ENCODE results near the gene BLOC1S6.

The BLOC1S6 gene

DNA sequence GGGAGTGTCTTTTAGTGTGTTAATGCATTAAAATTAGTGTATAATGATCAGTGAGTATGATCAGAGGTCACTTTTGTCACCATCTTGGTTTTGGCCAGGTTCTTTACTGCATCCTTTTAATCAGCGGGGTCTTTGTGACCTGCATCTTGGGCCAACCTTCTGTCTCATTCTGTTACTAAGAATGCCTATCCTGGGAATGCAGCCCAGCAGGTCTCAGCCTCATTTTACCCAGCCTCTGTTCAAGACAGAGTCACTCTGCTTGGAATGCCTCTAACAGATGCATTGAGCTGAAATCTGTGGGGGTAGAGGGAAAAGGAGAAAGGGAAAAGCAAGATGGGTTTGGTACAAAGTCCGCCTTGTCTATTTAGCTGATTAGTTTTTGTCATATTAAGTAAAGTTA, 5.3 kb upstream of the BLOC1S6 start:
- ATAC-seq (no peak), DNase-seq (no peak)
- Mint-ChIP-seq H3K4me1 (peaks cover 18% of the 10 kb centered on the region), H3K27ac (no peak overlapping the region), H3K4me3 (no peak overlapping the region), H3K9me3 (no peaks in the 10 kb centered on the region), H3K36me3 (ENCODE audit: low read depth) (peaks cover under 1% of the 10 kb centered on the region), H3K27me3 (peaks cover 2% of the 10 kb centered on the region)

DNA sequence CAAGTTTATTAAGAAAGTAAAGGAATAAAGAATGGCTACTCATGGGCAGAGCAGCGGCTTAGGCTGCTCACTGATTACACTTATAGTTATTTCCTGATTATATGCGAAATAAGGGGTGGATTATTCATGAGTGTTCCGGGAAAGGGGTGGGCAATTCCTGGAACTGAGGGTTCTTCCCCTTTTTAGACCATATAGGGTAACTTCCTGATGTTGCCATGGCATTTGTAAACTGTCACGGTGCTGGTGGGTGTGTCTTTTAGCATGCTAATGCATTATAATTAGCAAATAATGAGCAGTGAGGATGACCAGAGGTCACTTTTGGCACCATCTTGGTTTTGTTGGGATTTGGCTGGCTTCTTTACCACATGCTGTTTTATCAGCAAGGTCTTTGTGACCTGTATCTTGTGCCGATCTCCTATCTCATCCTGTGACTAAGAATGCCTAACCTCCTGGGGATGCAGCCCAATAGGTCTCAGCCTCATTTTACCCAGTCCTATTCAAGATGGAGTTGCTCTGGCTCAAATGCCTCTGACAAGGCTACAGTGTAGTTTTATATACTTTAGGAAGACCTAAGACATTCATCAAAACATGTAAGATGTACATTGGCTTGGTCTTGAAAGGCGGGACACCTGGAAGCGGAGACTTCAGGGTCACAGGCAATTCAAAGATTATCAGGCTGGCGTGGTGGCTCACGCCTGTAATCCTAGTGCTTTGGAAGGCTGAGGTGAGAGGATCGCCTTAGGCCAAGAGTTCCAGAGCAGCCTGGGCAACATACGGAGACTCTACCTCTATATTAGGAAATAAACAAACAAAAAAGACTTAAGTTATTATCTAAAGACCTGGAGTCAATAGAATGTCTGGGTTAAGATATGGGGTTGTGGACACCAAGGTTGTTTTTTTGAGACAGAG, 3.2 kb upstream of the BLOC1S6 start:
- Mint-ChIP-seq H3K4me1 (peaks cover 32% of the 10 kb centered on the region), H3K27ac (no peak overlapping the region), H3K36me3 (ENCODE audit: low read depth) (peaks cover 6% of the 10 kb centered on the region), H3K9me3 (no peaks in the 10 kb centered on the region), H3K4me3 (no peak overlapping the region), H3K27me3 (peaks cover 2% of the 10 kb centered on the region)
- DNase-seq (peak; percentile 21), ATAC-seq (no peak)

DNA sequence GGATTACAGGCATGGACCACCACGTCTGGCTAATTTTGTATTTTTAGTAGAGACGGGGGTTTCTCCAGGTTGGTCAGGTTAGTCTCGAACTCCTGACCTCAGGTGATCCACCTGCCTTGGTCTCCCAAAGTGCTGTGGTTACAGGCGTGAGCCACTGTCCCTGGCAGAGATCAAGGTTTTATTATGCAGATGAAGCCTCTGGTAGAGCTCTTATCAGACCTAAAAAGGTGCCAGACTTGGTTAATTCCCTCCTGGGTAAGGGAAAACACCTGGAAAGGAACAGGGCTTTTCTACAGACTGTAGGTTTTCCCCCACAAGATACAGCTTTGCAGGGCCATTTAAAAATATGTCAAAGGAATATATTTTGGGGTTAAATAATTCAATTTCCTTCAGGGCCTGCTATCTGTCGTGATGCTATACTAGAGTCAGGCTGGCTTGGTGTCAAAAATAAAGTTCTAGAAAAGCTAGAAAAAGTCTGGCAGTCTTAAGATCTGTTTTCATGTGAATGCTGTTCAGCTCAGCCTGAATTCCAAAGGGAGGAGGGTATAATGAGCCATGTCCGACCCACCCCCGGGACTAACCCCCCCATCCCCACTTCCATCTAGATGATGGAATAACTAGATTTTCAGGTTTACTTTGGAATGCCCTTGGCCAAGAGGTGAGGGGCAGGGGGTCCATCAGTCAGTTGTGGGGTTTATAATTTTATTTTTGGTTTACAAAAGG, 1.9 kb upstream of the BLOC1S6 start:
- Mint-ChIP-seq H3K9me3 (no peaks in the 10 kb centered on the region), H3K4me1 (peaks cover 39% of the 10 kb centered on the region), H3K4me3 (peak overlapping the region; percentile 97), H3K27ac (no peak overlapping the region), H3K27me3 (no peaks in the 10 kb centered on the region), H3K36me3 (ENCODE audit: low read depth) (peaks cover 6% of the 10 kb centered on the region)
- DNase-seq (no peak), ATAC-seq (no peak)

DNA sequence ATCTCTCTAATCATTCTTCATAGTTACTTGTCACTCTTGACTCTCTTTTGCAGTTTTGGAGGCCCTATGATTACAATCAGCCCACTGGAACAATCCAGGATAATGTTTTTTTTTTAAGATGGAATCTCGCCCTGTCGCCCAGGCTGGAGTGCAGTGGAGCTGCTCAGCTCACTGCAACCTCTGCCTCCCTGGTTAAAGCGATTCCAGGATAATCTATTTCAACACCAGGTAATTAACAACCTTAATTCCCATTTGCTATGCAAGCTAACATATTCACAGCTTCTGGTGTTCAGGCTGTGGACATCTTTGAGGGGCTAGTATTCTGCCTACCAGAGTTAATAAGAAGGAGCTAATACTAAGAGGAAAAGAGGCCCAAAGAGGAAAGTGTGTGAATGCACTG, 1.1 kb upstream of the BLOC1S6 start:
- Mint-ChIP-seq H3K9me3 (no peaks in the 10 kb centered on the region), H3K36me3 (ENCODE audit: low read depth) (peaks cover 6% of the 10 kb centered on the region)
- no peak for ATAC-seq

DNA sequence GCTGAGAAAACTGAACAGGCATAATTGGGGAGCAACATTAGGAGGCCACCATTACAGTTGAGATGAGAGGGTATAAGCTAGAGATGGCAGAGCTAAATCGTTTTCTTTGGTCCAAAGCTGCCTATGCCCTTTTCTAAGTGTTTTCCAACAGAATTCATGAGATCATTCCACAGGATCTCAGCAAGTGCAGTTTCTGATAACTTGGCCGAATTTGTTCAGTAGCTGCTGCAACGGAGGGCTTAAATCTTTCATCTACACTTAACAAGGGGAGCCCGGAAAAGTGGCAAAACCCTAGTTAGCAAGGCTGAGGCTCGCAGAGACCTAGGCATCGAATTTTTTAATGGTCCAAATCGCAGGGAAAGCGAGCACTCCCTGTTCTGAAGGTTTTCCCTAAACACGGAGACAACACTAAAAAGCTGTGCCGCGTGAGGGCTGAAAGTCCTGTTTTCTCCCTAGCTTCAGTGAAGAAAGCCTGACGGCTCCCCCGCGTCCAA, 531 bp upstream of the BLOC1S6 start:
- DNase-seq (no peak), ATAC-seq (no peak)
- peak overlapping the region; percentile 100 for H3K27ac Mint-ChIP-seq
- H3K9me3 Mint-ChIP-seq, result no peaks in the 10 kb centered on the region
- peaks cover 6% of the 10 kb centered on the region for H3K36me3 Mint-ChIP-seq (ENCODE audit: low read depth)
- H3K27me3 Mint-ChIP-seq, result no peaks in the 10 kb centered on the region
- peak overlapping the region; percentile 97 for H3K4me3 Mint-ChIP-seq
- H3K4me1 Mint-ChIP-seq, result peaks cover 46% of the 10 kb centered on the region

More for the DNA sequence above, 1.1 kb upstream of the BLOC1S6 start:
- DNase-seq, result no peak
- Mint-ChIP-seq H3K4me1 (peaks cover 43% of the 10 kb centered on the region), H3K4me3 (peak overlapping the region; percentile 97), H3K27ac (peak overlapping the region; percentile 100), H3K27me3 (no peaks in the 10 kb centered on the region)

DNA sequence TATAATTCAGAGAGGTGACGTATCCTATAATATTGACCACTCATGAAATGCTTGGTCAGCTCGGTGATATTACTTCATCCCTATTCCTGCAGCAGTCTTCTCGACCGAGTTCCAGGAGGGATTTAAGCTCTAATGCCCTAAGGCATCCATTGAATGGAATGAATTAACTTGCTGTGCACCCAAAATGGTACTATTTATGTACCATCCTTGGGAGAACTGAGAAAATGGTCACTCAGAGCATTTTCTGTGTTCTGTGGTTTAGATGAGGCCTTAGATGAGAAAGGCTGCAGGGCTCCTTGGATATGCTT, 638 bp downstream of the BLOC1S6 start:
- peaks cover 53% of the 10 kb centered on the region for H3K4me1 Mint-ChIP-seq

DNA sequence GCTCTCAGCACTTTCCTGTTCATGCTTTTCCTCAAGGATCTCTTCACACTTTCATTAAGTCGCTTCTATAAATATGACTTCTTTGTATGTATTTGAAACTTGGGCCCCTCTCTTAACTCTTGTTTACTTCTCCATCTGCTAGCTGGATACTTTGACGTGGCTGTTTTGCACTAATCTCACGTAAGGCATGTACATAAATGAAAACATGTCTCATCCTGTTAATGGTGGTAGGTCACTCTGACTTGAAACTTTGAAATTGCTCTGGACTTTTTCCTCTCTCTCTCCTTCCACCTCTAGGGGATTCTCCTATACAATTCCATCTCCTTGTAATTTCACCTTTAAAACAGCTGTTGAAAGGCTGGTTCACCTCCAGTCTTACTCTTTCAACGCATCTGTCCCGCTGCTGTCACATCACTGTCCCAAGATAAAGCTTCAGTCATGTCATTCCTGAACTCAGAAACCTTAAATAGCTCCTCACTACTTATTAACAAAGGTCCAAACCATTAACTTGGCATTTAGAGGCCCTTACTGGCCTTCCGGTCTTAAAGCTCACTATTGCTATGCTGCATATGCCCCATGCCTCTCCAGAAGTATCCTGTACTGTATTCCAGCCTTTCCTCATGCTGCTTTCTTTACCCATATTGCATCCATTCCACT, 1.2 kb downstream of the BLOC1S6 start:
- Mint-ChIP-seq H3K9me3 (no peaks in the 10 kb centered on the region), H3K27ac (peak overlapping the region; percentile 100), H3K36me3 (ENCODE audit: low read depth) (peaks cover 7% of the 10 kb centered on the region), H3K27me3 (no peaks in the 10 kb centered on the region), H3K4me1 (peaks cover 53% of the 10 kb centered on the region), H3K4me3 (peak overlapping the region; percentile 97)
- DNase-seq, result no peak
- ATAC-seq, result no peak

More for the DNA sequence above, 638 bp downstream of the BLOC1S6 start:
- H3K27ac Mint-ChIP-seq, result peak overlapping the region; percentile 100
- DNase-seq (no peak), ATAC-seq (no peak)
- H3K4me3 Mint-ChIP-seq, result peak overlapping the region; percentile 97
- no peaks in the 10 kb centered on the region for H3K9me3 Mint-ChIP-seq
- H3K27me3 Mint-ChIP-seq, result no peaks in the 10 kb centered on the region
- H3K36me3 Mint-ChIP-seq (ENCODE audit: low read depth), result peaks cover 6% of the 10 kb centered on the region

DNA sequence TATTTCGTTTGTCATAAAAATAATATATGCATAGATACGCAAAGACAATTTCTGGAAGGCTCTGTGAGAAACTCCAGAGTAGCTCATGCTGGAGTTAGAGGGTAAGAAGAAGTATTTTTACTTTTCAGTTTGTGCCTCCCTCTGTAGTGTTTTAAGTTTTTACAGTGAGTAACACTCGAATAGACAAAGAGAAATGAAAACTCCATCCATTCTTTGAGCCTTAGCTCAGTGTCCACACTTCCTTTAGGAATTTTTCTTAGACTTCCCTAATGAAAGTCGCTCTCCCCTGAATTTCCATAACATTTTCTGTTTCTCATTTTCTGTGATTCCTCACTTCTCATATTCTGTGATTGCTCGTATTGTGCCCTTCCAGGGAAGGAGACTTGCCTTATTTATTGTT, 2.1 kb downstream of the BLOC1S6 start:
- Mint-ChIP-seq H3K27me3 (no peaks in the 10 kb centered on the region), H3K4me1 (peaks cover 49% of the 10 kb centered on the region)

DNA sequence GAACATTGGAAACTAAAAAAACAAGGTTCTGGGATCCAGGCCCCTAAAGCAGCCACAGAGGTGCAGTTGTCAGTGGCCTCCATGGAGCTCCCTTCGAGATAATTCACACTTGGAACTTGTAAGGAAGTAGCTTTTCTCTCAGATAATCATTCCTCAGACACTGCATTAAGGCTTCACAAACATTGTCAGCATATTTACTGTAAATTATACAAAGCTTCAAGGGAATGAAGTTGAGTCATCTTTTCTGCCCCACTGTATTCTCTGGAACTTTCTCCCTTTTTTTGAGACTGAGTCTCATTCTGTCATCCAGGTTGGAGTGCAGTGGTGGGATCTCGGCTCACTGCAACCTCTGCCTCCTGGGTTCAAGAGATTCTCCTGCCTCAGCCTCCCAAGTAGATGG, 7.1 kb downstream of the BLOC1S6 start:
- Mint-ChIP-seq H3K4me3 (no peak overlapping the region), H3K4me1 (peaks cover 19% of the 10 kb centered on the region), H3K27ac (no peak overlapping the region), H3K9me3 (peaks cover 3% of the 10 kb centered on the region), H3K36me3 (ENCODE audit: low read depth) (peaks cover 22% of the 10 kb centered on the region), H3K27me3 (no peaks in the 10 kb centered on the region)
- DNase-seq (no peak), ATAC-seq (no peak)

More for the DNA sequence above, 2.1 kb downstream of the BLOC1S6 start:
- Mint-ChIP-seq H3K27ac (no peak overlapping the region), H3K36me3 (ENCODE audit: low read depth) (peaks cover 10% of the 10 kb centered on the region), H3K9me3 (no peaks in the 10 kb centered on the region), H3K4me3 (peak overlapping the region; percentile 97)
- no peak for ATAC-seq
- no peak for DNase-seq

DNA sequence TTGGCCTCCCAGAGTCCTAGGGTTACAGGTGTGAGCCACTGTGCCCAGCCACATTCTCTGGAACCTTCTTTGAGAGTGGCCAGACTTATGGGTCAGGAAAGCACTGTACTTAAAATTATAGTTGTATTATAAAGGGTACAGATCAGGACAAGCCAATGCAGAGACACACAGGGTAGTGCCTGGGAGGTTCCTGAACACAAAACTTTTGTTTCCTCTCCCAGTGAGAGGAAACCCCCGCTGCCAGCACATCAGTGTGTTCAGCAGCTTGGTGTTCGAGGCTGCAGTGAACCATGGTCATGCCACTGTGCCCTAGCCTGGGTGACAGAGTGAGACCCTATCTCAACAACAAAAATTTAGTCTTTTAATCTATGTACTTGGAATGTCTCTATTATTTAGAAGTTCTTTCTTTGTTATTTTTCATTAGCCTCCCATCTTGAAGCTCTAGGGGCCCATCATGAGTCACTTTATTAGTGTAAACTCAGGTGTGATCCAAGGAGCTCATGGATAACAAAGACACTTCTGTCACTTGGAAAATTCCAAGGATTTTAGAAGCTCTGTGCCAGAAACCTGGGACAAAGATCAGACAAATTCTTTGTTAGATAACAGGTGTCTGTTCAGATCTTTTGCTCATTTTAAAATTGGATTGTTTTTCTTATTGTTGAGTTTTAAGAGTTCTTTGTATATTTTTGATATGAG, 7.8 kb downstream of the BLOC1S6 start:
- Mint-ChIP-seq H3K27me3 (no peaks in the 10 kb centered on the region), H3K4me1 (peaks cover 15% of the 10 kb centered on the region), H3K27ac (no peak overlapping the region), H3K4me3 (no peak overlapping the region), H3K9me3 (peaks cover 3% of the 10 kb centered on the region), H3K36me3 (ENCODE audit: low read depth) (peaks cover 22% of the 10 kb centered on the region)
- DNase-seq (no peak), ATAC-seq (no peak)

DNA sequence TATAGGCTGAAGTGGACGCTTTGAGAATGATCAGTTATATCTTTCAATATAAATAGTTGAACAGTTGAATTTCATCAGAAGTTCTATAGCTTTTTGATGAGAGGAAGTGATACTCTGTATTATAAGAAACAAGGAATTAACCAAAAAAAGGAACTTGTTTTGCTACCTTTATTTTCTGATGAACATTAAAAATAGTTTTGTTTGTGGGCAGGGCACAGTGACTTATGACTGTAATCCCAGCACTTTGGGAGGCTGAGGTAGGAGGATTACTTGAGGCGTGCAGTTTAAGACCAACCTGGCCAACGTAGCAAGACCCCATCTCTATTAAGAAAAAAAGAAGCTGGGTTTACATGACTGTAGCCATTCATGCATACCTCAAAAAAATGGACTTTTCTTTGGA, 16.7 kb downstream of the BLOC1S6 start:
- Mint-ChIP-seq H3K4me1 (peaks cover 19% of the 10 kb centered on the region), H3K27me3 (no peaks in the 10 kb centered on the region), H3K4me3 (no peak overlapping the region), H3K27ac (no peak overlapping the region), H3K9me3 (no peaks in the 10 kb centered on the region), H3K36me3 (ENCODE audit: low read depth) (peaks cover 11% of the 10 kb centered on the region)
- DNase-seq (no peak), ATAC-seq (no peak)

DNA sequence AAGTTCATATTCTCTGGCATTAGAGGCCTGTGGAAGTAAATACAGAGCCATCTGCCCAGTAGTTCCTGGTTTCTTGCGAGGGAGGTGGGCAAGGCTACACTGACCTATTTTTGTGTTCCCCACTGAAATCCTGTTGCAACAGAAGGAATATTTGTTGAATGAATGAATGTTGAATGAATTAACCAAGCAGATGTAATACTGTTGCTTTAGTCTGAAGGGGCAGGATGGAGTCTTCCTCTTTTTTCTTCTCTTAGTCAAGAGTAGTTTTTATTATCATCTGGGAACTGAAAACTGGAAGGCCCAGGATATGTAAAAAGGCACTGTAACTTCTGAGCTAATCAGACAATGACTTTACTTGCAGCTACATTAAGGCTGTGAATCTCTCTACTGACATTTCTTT, 17.1 kb downstream of the BLOC1S6 start:
- H3K27me3 Mint-ChIP-seq, result no peaks in the 10 kb centered on the region
- H3K4me1 Mint-ChIP-seq, result peaks cover 19% of the 10 kb centered on the region
- no peaks in the 10 kb centered on the region for H3K9me3 Mint-ChIP-seq
- peaks cover 13% of the 10 kb centered on the region for H3K36me3 Mint-ChIP-seq (ENCODE audit: low read depth)
- no peak overlapping the region for H3K4me3 Mint-ChIP-seq
- no peak for ATAC-seq
- peak overlapping the region; percentile 14 for H3K27ac Mint-ChIP-seq
- no peak for DNase-seq

DNA sequence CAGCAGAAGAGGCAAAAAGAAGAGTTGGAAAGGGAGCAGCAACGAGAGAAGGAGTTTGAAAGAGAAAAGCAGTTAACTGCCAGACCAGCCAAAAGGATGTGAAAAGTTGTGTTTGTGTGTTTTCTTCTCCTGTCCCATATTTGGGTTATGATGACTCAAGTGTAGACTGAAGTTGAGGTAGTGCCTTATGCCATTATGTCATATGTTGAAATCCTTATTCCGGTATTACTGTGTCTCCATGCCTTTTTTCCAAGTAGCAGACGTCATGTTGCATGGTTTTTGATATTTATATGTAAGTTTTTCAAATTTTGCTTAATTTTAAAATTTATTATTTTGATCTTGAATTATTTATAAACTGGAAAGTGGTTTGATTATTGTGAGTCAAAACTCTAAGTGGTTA, 19.2 kb downstream of the BLOC1S6 start:
- Mint-ChIP-seq H3K4me3 (no peak overlapping the region), H3K27ac (no peak overlapping the region), H3K9me3 (no peaks in the 10 kb centered on the region), H3K27me3 (no peaks in the 10 kb centered on the region), H3K36me3 (ENCODE audit: low read depth) (peaks cover 12% of the 10 kb centered on the region), H3K4me1 (peaks cover 19% of the 10 kb centered on the region)
- ATAC-seq (no peak), DNase-seq (no peak)

DNA sequence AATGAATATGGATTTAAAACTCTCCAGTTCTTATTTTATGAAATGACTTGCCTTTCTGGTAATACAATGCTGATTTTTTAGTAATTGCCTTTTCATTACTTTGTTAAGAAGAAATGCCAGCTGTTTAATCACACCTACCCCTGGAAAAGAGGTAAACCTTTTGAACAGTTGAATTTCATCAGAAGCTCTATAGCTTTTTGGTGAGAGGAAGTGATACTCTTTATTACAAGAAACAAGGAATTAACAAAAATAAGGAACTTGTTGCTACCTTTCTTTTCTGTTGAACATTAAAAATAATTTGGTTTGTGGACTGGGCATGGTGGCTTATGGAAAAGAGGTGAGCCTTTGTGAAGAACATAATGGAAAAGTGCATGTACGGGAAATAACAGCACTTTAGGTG, 19.7 kb downstream of the BLOC1S6 start:
- Mint-ChIP-seq H3K9me3 (no peaks in the 10 kb centered on the region), H3K4me1 (peaks cover 19% of the 10 kb centered on the region), H3K36me3 (ENCODE audit: low read depth) (peaks cover 12% of the 10 kb centered on the region), H3K4me3 (no peak overlapping the region), H3K27ac (no peak overlapping the region), H3K27me3 (no peaks in the 10 kb centered on the region)
- ATAC-seq (no peak), DNase-seq (no peak)

Measured in activated naive CD8-positive, alpha-beta T cell treated with anti-CD3 and anti-CD28 coated beads, Interleukin-2, amount 50 U/mL, for 24 hours (primary cell).